SK-N-SH (cell line): Measurements from ENCODE around the gene ANTKMT. TPM values are rescaled to one million over a fixed set of nuclear protein-coding genes. Genes with fewer than 3 reads are reported as not detected.

ENCODE experiments used
- CTCF ChIA-PET: fragments of 300-600, 350-600 bp; formaldehyde crosslinking; extraction: SDS; loops from one replicate; lab custom pipeline; 2021; lab: Yijun Ruan, JAX
- POLR2A ChIA-PET: fragments of 350-600 bp; sonication (Branson Sonifier 250); formaldehyde crosslinking; extraction: SDS; loops from one replicate; lab custom pipeline; 2020; ENCODE audit warnings: antibody characterized with exemption, inconsistent platforms; lab: Yijun Ruan, JAX
- DNase-seq: peaks from one replicate; pipeline ENCODE4 v3.0.0; 2012
- H2AFZ ChIP-seq: fragments of 200-600 bp; sonication (generic); 2 replicates; pipeline ENCODE4 v1.8.1; 2016; ENCODE audit warnings: antibody characterized with exemption, mild to moderate bottlenecking, low read depth
- H3F3A ChIP-seq: fragments of 200-600 bp; sonication (generic); replicated peaks from 2 replicates; pipeline ENCODE3; 2016; ENCODE audit warnings: antibody characterized with exemption, mild to moderate bottlenecking; ENCODE audit not compliant: insufficient read depth
- H3K27ac ChIP-seq, 2 experiments: fragments of 200-500 bp in 1 of 2; fragments of 200-600 bp in 1 of 2; sonication (Bioruptor generic) in 1 of 2; sonication (generic), shearing (Covaris generic) in 1 of 2; 2 replicates each; pipeline versions ENCODE4 v1.5.1 to v1.6.1; 2014 to 2016; ENCODE audit warnings: low read depth in 2 of 2, inconsistent platforms in 1 of 2, low read length in 1 of 2, mild to moderate bottlenecking in 1 of 2, mixed read lengths in 1 of 2
- H3K27me3 ChIP-seq: fragments of 200-600 bp; sonication (generic), shearing (Covaris generic); 2 replicates; pipeline ENCODE4 v1.6.1; 2016; ENCODE audit warnings: mixed run types; ENCODE audit not compliant: insufficient read depth
- H3K36me3 ChIP-seq, 2 experiments: fragments of 200-500 bp in 1 of 2; fragments of 200-600 bp in 1 of 2; sonication (Bioruptor generic) in 1 of 2; sonication (generic) in 1 of 2; replicated peaks in 1 of 2; 2 replicates each; pipeline versions ENCODE3 to v1.5.1; 2014 to 2016; ENCODE audit warnings: low read length in 1 of 2, mild to moderate bottlenecking in 1 of 2; ENCODE audit not compliant: insufficient read depth in 2 of 2, control insufficient read depth in 1 of 2
- H3K4me1 ChIP-seq, 2 experiments: fragments of 200-500 bp in 1 of 2; fragments of 200-600 bp in 1 of 2; sonication (Bioruptor generic) in 1 of 2; sonication (generic), shearing (Covaris generic) in 1 of 2; 2 replicates each; pipeline versions ENCODE4 v1.5.1 to v1.6.1; 2014 to 2016; ENCODE audit warnings: low read depth in 1 of 2, low read length in 1 of 2, mixed run types in 1 of 2; ENCODE audit not compliant: insufficient read depth in 2 of 2, control insufficient read depth in 1 of 2
- H3K4me2 ChIP-seq: fragments of 200-600 bp; sonication (generic), shearing (Covaris generic); 2 replicates; pipeline ENCODE4 v1.6.1; 2017; ENCODE audit warnings: mixed run types
- H3K4me3 ChIP-seq, 2 experiments: fragments of 200-500 bp in 1 of 2; fragments of 200-600 bp in 1 of 2; sonication (Bioruptor generic) in 1 of 2; sonication (generic), shearing (Covaris generic) in 1 of 2; 2 replicates each; pipeline versions ENCODE4 v1.5.1 to v1.8.1; 2014 to 2016; ENCODE audit warnings: low read depth in 2 of 2, inconsistent platforms in 1 of 2, low read length in 1 of 2, mild to moderate bottlenecking in 1 of 2, mixed read lengths in 1 of 2, moderate library complexity in 1 of 2
- H3K79me2 ChIP-seq: fragments of 200-600 bp; sonication (generic); 2 replicates; pipeline ENCODE4 v1.8.1; 2017; ENCODE audit warnings: mild to moderate bottlenecking; ENCODE audit not compliant: insufficient read depth
- H3K9ac ChIP-seq: fragments of 200-600 bp; sonication (generic); 2 replicates; pipeline ENCODE4 v1.6.1; 2017; ENCODE audit warnings: mixed run types
- H3K9me2 ChIP-seq: fragments of 200-600 bp; sonication (generic); 2 replicates; pipeline ENCODE4 v1.6.1; 2017; ENCODE audit warnings: mixed run types
- H3K9me3 ChIP-seq: fragments of 200-600 bp; sonication (generic); 2 replicates; pipeline ENCODE4 v1.6.1; 2017; ENCODE audit warnings: mixed run types, mild to moderate bottlenecking, moderate library complexity
- H4K20me1 ChIP-seq: fragments of 200-600 bp; sonication (generic); 2 replicates; pipeline ENCODE4 v1.6.1; 2017; ENCODE audit warnings: mild to moderate bottlenecking, mixed run types; ENCODE audit not compliant: insufficient read depth
- CHD2 ChIP-seq: fragments of 150-350 bp; IDR thresholded peaks from 2 replicates; pipeline ENCODE4 v1.6.1; 2018; ENCODE audit warnings: low read length; ENCODE audit not compliant: partially characterized antibody
- ELF1 ChIP-seq: IDR thresholded peaks from 2 replicates; pipeline ENCODE4 v1.4.0; 2012
- FOXM1 ChIP-seq: IDR thresholded peaks from 2 replicates; pipeline ENCODE4 v1.4.0; 2012; ENCODE audit warnings: low read depth, mild to moderate bottlenecking
- GABPA ChIP-seq: IDR thresholded peaks from 2 replicates; pipeline ENCODE4 v1.4.0; 2012; ENCODE audit warnings: low read depth, mild to moderate bottlenecking
- MXI1 ChIP-seq: IDR thresholded peaks from 2 replicates; pipeline ENCODE4 v1.6.1; 2012; ENCODE audit warnings: mild to moderate bottlenecking, low read depth, low read length, improper control_type of control experiment
- NFIC ChIP-seq: IDR thresholded peaks from 2 replicates; pipeline ENCODE4 v1.4.0; 2012; ENCODE audit warnings: borderline replicate concordance
- NRF1 ChIP-seq: IDR thresholded peaks from 2 replicates; pipeline ENCODE4 v1.6.1; 2012; ENCODE audit warnings: low read depth, mild to moderate bottlenecking, low read length
- POLR2AphosphoS5 ChIP-seq: IDR thresholded peaks from 2 replicates; pipeline ENCODE4 v1.6.1; 2012; ENCODE audit warnings: low read depth, low read length
- RFX5 ChIP-seq: IDR thresholded peaks from 2 replicates; pipeline ENCODE4 v1.6.1; 2012; ENCODE audit warnings: mild to moderate bottlenecking, improper control_type of control experiment, low read length
- TEAD4 ChIP-seq: IDR thresholded peaks from 2 replicates; pipeline ENCODE4 v1.4.0; 2012; ENCODE audit warnings: mild to moderate bottlenecking, borderline replicate concordance; ENCODE audit not compliant: insufficient read depth
- WGBS: methylation state at CpG from one replicate; pipeline ENCODE4 v1.1.6; 2017; ENCODE audit warnings: low lambda C conversion rate; 5-methylcytosine and 5-hydroxymethylcytosine counted together
- polyA plus RNA-seq, 3 experiments: library from polyadenylated mRNA; depleted of rRNA; stranded (reverse); fragments of >200 nt; gene quantifications; 2 replicates each; pipeline ENCODE4 v1.2.3, GENCODE V29; 2012
- TF ChIP-seq, protein P1 (sequence below): fragments of 150-350 bp; IDR thresholded peaks from 2 replicates; pipeline ENCODE4 v1.6.1; 2017; ENCODE audit warnings: antibody characterized with exemption, low read length, low read depth, borderline replicate concordance
- TF ChIP-seq, protein P2 (sequence below): fragments of 200-600 bp; sonication (generic); IDR thresholded peaks from 2 replicates; pipeline ENCODE4 v1.6.1; 2017; ENCODE audit warnings: antibody characterized with exemption, mild to moderate bottlenecking, moderate library complexity
- TF ChIP-seq, protein P3 (sequence below): IDR thresholded peaks from 2 replicates; pipeline ENCODE4; 2012
- TF ChIP-seq, protein P4 (sequence below): fragments of 150-350 bp; IDR thresholded peaks from 2 replicates; pipeline ENCODE4 v1.6.1; 2016; ENCODE audit warnings: mild to moderate bottlenecking, low read depth, low read length

ANTKMT gene
- polyA plus RNA-seq, 1 of the 3 experiments (the other 2 are of a cell fraction) = 57.4 TPM

DNA sequence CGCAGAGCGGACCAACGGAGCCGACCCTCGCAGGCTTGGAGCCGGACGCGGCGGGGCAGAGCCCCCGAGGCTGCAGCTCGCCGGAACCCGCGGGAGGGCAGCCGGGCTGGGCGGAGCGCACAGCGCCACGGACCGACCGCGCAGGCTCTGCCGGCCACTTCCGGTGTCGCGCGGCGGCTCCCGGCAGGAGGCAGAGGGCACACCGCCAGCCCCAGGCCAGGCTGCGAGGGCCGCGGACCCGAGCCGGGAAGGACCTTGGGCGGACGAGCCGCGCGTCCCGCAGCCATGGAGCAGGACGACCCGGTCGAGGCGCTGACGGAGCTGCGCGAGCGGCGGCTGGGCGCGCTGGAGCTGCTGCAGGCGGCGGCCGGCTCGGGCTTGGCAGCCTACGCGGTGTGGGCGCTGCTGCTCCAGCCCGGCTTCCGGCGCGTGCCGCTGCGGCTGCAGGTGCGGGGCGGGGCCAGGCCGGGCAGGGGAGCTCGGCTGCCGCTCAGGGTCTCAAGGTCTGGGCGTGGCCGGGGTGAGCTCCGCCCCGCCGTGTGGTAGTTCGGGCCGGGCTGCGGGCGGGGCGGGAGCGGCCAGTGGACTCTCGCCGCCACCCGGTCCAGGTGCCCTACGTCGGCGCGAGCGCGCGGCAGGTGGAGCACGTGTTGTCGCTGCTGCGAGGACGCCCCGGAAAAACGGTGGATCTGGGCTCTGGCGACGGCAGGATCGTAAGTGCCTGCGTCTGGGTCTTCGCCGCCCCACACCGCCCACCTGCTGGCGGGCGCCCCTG lies at the start of gene ANTKMT (continued):
- TF ChIP-seq, protein P1, sequence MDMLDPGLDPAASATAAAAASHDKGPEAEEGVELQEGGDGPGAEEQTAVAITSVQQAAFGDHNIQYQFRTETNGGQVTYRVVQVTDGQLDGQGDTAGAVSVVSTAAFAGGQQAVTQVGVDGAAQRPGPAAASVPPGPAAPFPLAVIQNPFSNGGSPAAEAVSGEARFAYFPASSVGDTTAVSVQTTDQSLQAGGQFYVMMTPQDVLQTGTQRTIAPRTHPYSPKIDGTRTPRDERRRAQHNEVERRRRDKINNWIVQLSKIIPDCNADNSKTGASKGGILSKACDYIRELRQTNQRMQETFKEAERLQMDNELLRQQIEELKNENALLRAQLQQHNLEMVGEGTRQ = no peak
- TF ChIP-seq FOXM1 (no peak), RFX5 (no peak), MXI1 (peak; percentile 17; the same call in 1 of the 2 replicates), NRF1 (peak; percentile 62; the same call in 1 of the 2 replicates), TEAD4 (no peak)
- TF ChIP-seq, protein P2, sequence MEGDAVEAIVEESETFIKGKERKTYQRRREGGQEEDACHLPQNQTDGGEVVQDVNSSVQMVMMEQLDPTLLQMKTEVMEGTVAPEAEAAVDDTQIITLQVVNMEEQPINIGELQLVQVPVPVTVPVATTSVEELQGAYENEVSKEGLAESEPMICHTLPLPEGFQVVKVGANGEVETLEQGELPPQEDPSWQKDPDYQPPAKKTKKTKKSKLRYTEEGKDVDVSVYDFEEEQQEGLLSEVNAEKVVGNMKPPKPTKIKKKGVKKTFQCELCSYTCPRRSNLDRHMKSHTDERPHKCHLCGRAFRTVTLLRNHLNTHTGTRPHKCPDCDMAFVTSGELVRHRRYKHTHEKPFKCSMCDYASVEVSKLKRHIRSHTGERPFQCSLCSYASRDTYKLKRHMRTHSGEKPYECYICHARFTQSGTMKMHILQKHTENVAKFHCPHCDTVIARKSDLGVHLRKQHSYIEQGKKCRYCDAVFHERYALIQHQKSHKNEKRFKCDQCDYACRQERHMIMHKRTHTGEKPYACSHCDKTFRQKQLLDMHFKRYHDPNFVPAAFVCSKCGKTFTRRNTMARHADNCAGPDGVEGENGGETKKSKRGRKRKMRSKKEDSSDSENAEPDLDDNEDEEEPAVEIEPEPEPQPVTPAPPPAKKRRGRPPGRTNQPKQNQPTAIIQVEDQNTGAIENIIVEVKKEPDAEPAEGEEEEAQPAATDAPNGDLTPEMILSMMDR = no peak
- TF ChIP-seq, protein P3, sequence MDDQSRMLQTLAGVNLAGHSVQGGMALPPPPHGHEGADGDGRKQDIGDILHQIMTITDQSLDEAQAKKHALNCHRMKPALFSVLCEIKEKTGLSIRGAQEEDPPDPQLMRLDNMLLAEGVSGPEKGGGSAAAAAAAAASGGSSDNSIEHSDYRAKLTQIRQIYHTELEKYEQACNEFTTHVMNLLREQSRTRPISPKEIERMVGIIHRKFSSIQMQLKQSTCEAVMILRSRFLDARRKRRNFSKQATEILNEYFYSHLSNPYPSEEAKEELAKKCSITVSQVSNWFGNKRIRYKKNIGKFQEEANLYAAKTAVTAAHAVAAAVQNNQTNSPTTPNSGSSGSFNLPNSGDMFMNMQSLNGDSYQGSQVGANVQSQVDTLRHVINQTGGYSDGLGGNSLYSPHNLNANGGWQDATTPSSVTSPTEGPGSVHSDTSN = peak; percentile 38
- TF ChIP-seq, protein P4, sequence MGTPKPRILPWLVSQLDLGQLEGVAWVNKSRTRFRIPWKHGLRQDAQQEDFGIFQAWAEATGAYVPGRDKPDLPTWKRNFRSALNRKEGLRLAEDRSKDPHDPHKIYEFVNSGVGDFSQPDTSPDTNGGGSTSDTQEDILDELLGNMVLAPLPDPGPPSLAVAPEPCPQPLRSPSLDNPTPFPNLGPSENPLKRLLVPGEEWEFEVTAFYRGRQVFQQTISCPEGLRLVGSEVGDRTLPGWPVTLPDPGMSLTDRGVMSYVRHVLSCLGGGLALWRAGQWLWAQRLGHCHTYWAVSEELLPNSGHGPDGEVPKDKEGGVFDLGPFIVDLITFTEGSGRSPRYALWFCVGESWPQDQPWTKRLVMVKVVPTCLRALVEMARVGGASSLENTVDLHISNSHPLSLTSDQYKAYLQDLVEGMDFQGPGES = no peak

DNA sequence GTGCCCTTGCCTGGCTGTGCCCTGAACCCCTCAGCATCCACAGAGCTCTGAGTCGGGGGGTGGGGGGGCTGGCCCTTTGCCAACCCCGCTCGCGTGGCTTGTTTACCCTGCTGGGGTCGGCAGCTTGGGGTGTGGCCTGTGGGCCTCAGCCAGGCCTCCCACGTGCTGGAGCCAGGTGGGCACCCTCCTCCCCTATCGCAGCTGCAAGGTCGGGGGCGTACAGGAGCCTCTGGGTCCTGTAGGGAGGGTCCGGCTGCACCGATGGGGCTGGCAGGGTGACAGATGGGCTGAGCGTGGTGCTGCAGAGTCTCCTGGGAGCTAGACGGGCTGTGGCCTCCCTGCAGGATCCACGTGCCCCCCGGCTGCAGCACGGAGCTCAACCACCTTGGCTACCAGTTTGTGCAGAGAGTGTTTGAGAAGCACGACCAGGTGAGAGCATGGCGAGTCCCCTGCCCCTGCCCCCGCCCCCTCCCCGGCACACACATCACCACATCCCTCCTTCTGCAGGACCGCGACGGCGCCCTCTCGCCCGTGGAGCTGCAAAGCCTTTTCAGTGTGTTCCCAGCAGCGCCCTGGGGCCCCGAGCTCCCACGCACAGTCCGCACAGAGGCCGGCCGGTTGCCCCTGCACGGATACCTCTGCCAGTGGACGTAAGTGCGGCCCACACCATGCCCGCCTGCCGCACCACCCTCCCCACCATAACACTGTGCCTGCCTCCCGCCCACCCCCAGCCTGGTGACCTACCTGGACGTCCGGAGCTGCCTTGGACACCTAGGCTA lies 49.4 kb upstream of the ANTKMT start:
- H4K20me1 ChIP-seq = 0 out of 2 replicates have a peak, but pooled peaks cover 6% of the 10 kb centered on the region

More for the DNA sequence above, 49.4 kb upstream of the ANTKMT start:
- 97% methylated on average over 25 of the region's 40 CpGs for WGBS
- Histone ChIP-seq H3K9ac (no peak overlapping the region), H3K27me3 (no peaks in the 10 kb centered on the region), H3K9me2 (no peaks in the 10 kb centered on the region), H3K36me3 (peaks cover 5 to 46% of the 10 kb centered on the region in 2 experiments), H3F3A (peaks cover 4% of the 10 kb centered on the region), H3K9me3 (no peaks in the 10 kb centered on the region), H3K4me3 (no peak overlapping the region), H3K4me2 (no peak overlapping the region), H3K27ac (no peak overlapping the region; a peak in 1 of 4 replicates), H3K4me1 (peaks cover 0 to 22% of the 10 kb centered on the region in 2 experiments; a peak in 1 of 4 replicates), H2AFZ (no peak overlapping the region), H3K79me2 (peaks cover 25% of the 10 kb centered on the region)
- DNase-seq = no peak
- CTCF ChIA-PET = interaction anchor here (0.9 to 2.6 kb wide), 3 partner anchors 11 to 18 kb away, joined by 3 to 15 read pairs (median 3); partner anchors contain the start of gene WDR24
- POLR2A ChIA-PET = no interaction called here
- TF ChIP-seq GABPA (no peak), CHD2 (no peak), ELF1 (no peak), NFIC (no peak), POLR2AphosphoS5 (no peak)
- TF ChIP-seq, protein P3 = no peak
- TF ChIP-seq, protein P4 = no peak
- TF ChIP-seq, all 33 proteins: peak for 0
